ENCODE measurements around the gene CARD11. TPM values are rescaled to one million over a fixed set of nuclear protein-coding genes. Genes with fewer than 3 reads are reported as not detected.
A peak's percentile ranks its signal among the peaks of the same experiment; 100 is the strongest.

CARD11 gene
- total RNA-seq, 1 donor from 2014 or later, result 5.8 TPM

DNA sequence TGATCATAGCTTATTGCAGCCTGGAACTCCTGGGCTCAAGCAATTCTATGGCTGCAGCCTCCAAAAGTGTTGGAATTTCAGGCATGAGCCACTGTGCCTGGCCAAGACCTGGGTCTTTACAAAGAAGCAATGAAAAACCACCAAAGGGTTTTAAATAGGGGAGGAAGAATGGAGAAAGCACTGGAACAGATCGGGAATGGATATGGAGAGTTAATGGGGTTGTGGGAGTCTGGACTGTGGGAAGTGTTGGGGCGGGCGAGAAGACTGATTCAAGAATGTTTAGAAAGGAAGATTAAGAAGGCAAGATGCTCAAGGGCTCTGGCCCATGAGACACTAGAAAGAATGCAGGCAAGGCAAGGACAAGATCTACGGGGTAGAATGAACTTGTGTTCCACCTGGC, 98.5 kb downstream of the CARD11 start:
- intact Hi-C loops (cut with DNase I), result loop anchor here (10.0 kb wide), 1 partner anchor 540 kb away; the partner anchor contains the start of gene CHST12
- Histone ChIP-seq H3K4me1 (no peaks in the 10 kb centered on the region), H3K9me3 (no peaks in the 10 kb centered on the region), H3K4me3 (no peak overlapping the region), H3K27ac (no peak overlapping the region), H3K27me3 (no peaks in the 10 kb centered on the region), H3K36me3 (no peaks in the 10 kb centered on the region)
- TF ChIP-seq, protein P1, sequence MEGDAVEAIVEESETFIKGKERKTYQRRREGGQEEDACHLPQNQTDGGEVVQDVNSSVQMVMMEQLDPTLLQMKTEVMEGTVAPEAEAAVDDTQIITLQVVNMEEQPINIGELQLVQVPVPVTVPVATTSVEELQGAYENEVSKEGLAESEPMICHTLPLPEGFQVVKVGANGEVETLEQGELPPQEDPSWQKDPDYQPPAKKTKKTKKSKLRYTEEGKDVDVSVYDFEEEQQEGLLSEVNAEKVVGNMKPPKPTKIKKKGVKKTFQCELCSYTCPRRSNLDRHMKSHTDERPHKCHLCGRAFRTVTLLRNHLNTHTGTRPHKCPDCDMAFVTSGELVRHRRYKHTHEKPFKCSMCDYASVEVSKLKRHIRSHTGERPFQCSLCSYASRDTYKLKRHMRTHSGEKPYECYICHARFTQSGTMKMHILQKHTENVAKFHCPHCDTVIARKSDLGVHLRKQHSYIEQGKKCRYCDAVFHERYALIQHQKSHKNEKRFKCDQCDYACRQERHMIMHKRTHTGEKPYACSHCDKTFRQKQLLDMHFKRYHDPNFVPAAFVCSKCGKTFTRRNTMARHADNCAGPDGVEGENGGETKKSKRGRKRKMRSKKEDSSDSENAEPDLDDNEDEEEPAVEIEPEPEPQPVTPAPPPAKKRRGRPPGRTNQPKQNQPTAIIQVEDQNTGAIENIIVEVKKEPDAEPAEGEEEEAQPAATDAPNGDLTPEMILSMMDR (IDR thresholded peaks at IDR 0.05), result no peak
- DNase-seq (peak; percentile 9), ATAC-seq (no peak)

DNA sequence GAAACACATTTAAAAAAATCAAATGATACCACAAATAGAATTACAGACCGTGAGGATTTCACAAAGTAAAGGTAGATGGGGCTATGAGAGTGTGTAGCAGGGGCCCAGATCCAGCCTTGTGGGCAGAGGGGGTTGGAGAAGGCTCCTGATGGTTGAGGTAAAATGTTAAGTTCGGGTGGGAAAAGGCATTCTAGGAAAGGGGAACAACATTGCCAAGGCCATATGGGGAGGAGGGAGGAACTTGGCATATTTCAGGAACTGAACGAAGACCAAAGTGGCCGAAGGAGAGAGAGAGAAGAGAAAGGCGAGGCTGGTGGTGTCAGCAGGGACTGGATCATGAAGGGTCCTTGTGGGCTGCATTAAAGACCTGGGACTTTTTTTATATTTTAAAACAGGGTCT, 98.9 kb downstream of the CARD11 start:
- TF ChIP-seq, protein P1 (IDR thresholded peaks at IDR 0.05), result no peak
- Histone ChIP-seq H3K27ac (no peak overlapping the region), H3K27me3 (no peaks in the 10 kb centered on the region), H3K36me3 (no peaks in the 10 kb centered on the region), H3K9me3 (no peaks in the 10 kb centered on the region), H3K4me3 (no peak overlapping the region), H3K4me1 (no peaks in the 10 kb centered on the region)
- DNase-seq (peak; percentile 16), ATAC-seq (peak; percentile 67)
- intact Hi-C loops (cut with DNase I), result loop anchor here (10.0 kb wide), 1 partner anchor 540 kb away; the partner anchor contains the start of gene CHST12

DNA sequence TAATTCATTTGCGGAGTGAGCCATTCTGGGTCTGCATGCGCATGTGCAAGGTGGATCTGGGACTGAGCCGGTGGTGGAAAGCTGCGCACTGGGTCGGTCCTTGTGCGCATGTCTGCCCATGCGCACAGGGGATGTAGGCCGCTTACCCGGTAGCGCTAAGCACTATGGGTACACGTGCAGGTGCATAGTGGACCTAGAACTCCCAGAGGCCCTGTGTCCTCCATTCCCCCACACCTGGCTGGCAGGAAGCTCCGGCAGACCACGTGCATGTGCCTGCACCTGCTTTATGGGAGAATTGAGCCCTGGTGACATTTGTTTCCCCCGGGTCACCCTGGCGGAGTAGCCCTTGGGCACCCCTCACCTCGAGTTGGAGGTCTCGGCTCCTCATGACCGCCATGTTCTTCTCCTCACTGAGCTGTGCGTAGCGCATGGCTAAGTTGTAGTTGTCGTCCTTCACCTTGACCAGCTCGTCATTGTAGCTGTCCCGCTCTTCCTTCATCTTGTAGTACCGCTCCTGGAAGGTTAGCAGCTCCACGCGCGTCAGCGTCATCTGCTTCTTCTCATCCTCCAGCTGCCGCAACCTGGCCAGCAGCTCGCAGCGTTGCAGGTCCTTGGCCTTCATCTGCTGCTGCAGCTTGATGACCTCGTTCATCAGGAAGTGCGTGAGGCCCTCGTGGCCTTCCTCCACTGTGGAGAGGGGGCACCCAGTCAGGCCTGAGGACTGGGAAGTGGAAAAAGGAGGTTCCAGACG, 99.6 kb downstream of the CARD11 start:
- Histone ChIP-seq H3K4me1 (no peaks in the 10 kb centered on the region), H3K27ac (no peak overlapping the region), H3K36me3 (no peaks in the 10 kb centered on the region), H3K27me3 (no peaks in the 10 kb centered on the region), H3K4me3 (no peak overlapping the region), H3K9me3 (no peaks in the 10 kb centered on the region)
- TF ChIP-seq, protein P1 (IDR thresholded peaks at IDR 0.05), result no peak
- DNase-seq, result peak; percentile 52
- intact Hi-C loops (cut with DNase I), result loop anchor here (10.0 kb wide), 1 partner anchor 539 kb away; the partner anchor contains the start of gene CHST12
- peak; percentile 12 for ATAC-seq

DNA sequence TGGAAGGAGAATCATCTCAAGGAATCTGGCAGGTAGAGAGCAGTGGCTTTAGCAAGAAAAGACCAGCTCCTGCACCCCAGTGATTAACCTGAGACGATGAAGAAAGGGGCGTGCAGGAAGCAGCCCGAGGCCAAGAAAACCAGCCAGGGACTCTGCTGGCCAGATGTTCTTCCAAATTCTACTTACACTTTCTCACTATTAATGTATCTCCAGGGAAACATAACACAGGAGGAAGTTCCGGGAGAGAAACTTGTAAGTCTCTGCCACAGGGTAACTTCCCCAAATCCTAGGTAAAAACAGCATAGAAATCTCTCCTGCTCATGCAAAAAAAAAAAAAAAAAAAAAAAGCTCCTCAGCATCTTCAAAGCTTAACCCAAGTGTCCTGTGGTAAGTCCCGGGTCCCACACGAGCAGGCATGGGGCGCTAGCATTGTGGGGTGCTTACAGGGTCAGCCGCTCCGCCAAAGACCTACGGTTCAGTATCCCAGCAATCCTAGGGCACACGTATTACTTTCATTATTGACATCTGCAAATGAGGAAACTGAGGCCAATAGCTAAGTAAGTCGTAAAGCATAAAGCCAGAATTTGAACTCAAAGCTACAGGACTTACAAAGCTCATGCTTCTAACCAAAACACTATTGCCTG, 102.3 kb downstream of the CARD11 start:
- no peak overlapping the region for H3K4me3 ChIP-seq
- ATAC-seq (peak; percentile 49), DNase-seq (peak; percentile 33)
- intact Hi-C loops (cut with DNase I), result loop anchor here (10.0 kb wide), 1 partner anchor 537 kb away; the partner anchor contains the start of gene CHST12
- no peaks in the 10 kb centered on the region for H3K36me3 ChIP-seq
- no peak overlapping the region for H3K27ac ChIP-seq
- H3K4me1 ChIP-seq, result no peaks in the 10 kb centered on the region
- no peaks in the 10 kb centered on the region for H3K9me3 ChIP-seq
- H3K27me3 ChIP-seq, result no peaks in the 10 kb centered on the region
- TF ChIP-seq, protein P1 (IDR thresholded peaks at IDR 0.05), result no peak

DNA sequence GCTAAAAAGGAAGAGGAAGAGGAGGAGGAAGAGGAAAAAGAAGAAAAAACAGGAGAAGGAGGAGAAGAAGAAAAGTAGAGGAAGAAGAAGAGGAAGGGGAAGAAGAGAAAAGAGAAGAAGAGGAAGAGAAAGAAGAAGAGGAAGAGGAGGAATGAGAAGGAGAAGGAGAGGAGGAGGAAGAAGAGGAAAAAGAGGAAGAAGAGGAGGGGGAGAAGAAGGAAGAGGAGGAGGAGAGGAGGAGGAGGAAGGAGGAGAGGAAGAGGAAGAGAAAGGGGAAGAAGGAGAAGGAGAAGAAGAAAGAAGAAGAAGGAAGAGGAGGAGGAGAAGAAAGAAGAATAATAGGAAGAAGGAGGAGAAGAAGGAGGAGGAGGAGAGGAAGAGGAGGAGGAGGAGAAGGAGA, 103.2 kb downstream of the CARD11 start:
- H3K27ac ChIP-seq, result no peak overlapping the region
- TF ChIP-seq, protein P1 (IDR thresholded peaks at IDR 0.05), result no peak

More for the DNA sequence above, 103.2 kb downstream of the CARD11 start:
- Histone ChIP-seq H3K9me3 (no peaks in the 10 kb centered on the region), H3K4me1 (no peaks in the 10 kb centered on the region), H3K27me3 (no peaks in the 10 kb centered on the region), H3K4me3 (no peak overlapping the region), H3K36me3 (no peaks in the 10 kb centered on the region)
- intact Hi-C loops (cut with DNase I), result loop anchor here (10.0 kb wide), 1 partner anchor 536 kb away; the partner anchor contains the start of gene CHST12
- ATAC-seq (no peak), DNase-seq (no peak)

All from upper lobe of right lung (tissue), 1 donor.